Uterus (tissue), 4 donors: Measurements from ENCODE around the gene LRRIQ1. TPM values are rescaled to one million over a fixed set of nuclear protein-coding genes. Genes with fewer than 3 reads are reported as not detected.
A peak's percentile ranks its signal among the peaks of the same experiment; 100 is the strongest.

Experiments
- DNase-seq, 2 donors: peaks; one replicate each; pipeline ENCODE4 v3.0.0-alpha.2; 2019 to 2020
- H3K27ac ChIP-seq, 2 donors: fragments of 200-600 bp; sonication (generic); 1 replicate in 1 of 2; 2 replicates in 1 of 2; pipeline ENCODE4 v1.5.1; 2016 to 2018
- H3K27me3 ChIP-seq, 2 donors: fragments of 200-600 bp; sonication (generic); one replicate each; pipeline ENCODE4 v1.5.1; 2018 to 2019; ENCODE audit warnings: control low read depth in 1 of 2
- H3K36me3 ChIP-seq, 2 donors: fragments of 200-600 bp; sonication (generic); one replicate each; pipeline ENCODE4 v1.5.1; 2019; ENCODE audit warnings: control low read depth in 1 of 2
- H3K4me1 ChIP-seq, 2 donors: fragments of 200-600 bp; sonication (generic); one replicate each; pipeline ENCODE4 v1.5.1; 2018 to 2019; ENCODE audit warnings: control low read depth in 1 of 2
- H3K4me3 ChIP-seq, 2 donors: fragments of 200-600 bp; sonication (generic); 1 replicate in 1 of 2; 2 replicates in 1 of 2; pipeline ENCODE4 v1.5.1; 2018 to 2019; ENCODE audit warnings: mild to moderate bottlenecking in 1 of 2
- H3K9me3 ChIP-seq, 2 donors: fragments of 200-600 bp; sonication (generic); one replicate each; pipeline ENCODE4 v1.5.1; 2019; ENCODE audit warnings: control low read depth in 1 of 2
- POLR2A ChIP-seq, 2 donors: fragments of 450-650 bp; IDR thresholded peaks; one replicate each; pipeline ENCODE4 v1.6.1; 2016; ENCODE audit warnings: antibody characterized with exemption in 2 of 2, mild to moderate bottlenecking in 1 of 2, moderate library complexity in 1 of 2
- intact Hi-C: fragments of 100-400 bp; cut with DNase I; formaldehyde crosslinking; loops from one replicate; pipeline ENCODE4 v1.15.1; 2023; ENCODE audit warnings: low total_unique reads
- total RNA-seq, 4 donors: library from RNA; depleted of rRNA in 3 of 4; stranded (reverse); fragments of >200 nt in 3 of 4; gene quantifications; one replicate each; pipeline versions ENCODE4 v1.1.0 to v1.2.4, GENCODE V29; 2014 to 2023
- TF ChIP-seq, protein P1 (sequence below), 4 experiments: fragments of 200-600 bp in 2 of 4; fragments of 450-650 bp in 2 of 4; sonication (generic) in 2 of 4; IDR thresholded peaks; one replicate each; pipeline ENCODE4 v1.5.1; 2016 to 2019; ENCODE audit warnings: antibody characterized with exemption in 4 of 4, mild to moderate bottlenecking in 2 of 4, moderate library complexity in 1 of 4
- donor health status: DM: yes; HTN: yes; CAD: no.

The LRRIQ1 gene
- total RNA-seq, 4 donors from 2014 or later, result 0.51 to 13.1 (median 1.9) TPM

DNA sequence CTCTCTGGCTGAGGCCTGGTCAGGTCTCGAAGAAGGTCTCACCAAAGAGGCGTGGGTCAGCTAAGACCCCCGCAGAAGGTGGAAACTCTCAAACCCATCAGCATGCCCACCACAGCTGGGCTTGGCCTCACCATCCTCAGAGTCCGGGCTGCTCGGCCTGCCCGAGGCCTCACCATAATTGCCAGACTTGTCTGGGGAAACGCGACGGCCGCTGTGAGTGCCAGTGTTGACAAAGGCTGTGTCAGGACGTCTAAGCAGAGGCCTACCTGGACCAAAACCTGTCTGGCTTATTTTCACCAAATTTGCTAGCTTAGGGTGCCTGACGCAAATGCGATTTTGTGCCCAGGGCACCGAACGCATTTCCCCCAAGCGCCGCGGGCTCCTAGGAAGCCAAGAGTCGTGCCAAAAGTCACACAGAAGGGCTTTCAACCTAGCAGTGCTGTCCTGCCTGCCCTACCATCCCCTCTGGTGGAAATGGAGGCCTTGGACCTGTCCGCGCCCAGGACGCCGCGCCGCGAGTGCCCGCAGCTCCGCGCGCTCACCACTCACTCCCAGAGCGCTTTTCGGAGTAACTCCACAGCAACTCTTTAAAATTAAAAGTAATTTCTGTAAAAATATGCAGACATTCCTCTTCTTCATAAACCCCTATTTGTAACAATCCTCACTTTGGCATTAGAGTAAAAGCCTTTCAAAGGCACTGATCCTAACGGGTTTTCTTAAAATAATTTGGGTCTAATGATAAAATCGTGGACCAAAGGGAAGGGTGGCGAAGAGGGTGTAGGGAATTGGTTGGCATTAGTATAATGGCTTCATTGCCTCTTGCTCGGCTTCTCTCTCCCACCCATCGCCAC, 242.7 kb downstream of the LRRIQ1 start:
- peaks cover 7 to 44% of the 10 kb centered on the region in 2 donors for H3K27me3 ChIP-seq
- H3K4me3 ChIP-seq, result no peak overlapping the region
- H3K36me3 ChIP-seq, result no peaks in the 10 kb centered on the region
- H3K4me1 ChIP-seq, result no peaks in the 10 kb centered on the region
- intact Hi-C loops, result no loop called here
- H3K9me3 ChIP-seq, result no peaks in the 10 kb centered on the region
- DNase-seq, result no peak
- TF ChIP-seq POLR2A (IDR thresholded peaks at IDR 0.05), result no peak
- TF ChIP-seq, protein P1, sequence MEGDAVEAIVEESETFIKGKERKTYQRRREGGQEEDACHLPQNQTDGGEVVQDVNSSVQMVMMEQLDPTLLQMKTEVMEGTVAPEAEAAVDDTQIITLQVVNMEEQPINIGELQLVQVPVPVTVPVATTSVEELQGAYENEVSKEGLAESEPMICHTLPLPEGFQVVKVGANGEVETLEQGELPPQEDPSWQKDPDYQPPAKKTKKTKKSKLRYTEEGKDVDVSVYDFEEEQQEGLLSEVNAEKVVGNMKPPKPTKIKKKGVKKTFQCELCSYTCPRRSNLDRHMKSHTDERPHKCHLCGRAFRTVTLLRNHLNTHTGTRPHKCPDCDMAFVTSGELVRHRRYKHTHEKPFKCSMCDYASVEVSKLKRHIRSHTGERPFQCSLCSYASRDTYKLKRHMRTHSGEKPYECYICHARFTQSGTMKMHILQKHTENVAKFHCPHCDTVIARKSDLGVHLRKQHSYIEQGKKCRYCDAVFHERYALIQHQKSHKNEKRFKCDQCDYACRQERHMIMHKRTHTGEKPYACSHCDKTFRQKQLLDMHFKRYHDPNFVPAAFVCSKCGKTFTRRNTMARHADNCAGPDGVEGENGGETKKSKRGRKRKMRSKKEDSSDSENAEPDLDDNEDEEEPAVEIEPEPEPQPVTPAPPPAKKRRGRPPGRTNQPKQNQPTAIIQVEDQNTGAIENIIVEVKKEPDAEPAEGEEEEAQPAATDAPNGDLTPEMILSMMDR (IDR thresholded peaks at IDR 0.05), result no peak
- no peak overlapping the region for H3K27ac ChIP-seq

DNA sequence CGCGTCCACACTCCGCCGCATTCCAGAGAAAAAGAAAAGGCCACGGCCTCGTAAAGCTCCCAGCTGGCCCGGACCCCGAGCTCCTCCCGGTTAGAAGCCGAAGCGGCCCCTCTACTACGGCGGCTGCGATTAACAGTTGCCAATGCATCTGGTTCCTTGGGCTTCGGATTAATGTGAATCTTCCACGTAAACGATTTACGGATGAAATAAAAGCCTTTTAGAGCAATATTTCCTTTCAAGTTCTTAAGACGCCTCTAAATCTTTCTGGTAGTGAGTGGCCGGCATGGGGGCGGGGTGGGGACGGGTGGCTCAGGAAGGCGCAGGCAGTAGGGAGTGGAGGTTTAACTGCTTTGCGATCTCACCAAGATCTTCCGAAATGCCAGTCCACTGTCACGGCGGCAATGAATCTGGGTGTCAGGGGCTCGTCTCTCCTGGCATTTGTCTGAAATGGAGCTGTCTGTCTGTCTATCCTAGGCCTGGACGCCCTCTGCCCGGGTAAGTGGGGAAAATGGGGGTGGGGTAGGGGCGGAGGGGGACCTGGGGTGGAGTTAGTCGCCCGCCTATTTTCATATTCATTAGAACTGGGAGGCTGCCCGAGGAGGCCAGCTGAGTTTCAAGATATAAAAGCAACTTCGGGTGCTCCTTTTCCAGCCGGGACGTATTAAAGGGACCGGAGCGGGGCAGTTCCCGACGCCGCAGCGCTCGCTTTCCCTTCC, 243.5 kb downstream of the LRRIQ1 start:
- peak in 1 of 2 donors; percentile 14 for DNase-seq
- H3K9me3 ChIP-seq, result no peaks in the 10 kb centered on the region

DNA sequence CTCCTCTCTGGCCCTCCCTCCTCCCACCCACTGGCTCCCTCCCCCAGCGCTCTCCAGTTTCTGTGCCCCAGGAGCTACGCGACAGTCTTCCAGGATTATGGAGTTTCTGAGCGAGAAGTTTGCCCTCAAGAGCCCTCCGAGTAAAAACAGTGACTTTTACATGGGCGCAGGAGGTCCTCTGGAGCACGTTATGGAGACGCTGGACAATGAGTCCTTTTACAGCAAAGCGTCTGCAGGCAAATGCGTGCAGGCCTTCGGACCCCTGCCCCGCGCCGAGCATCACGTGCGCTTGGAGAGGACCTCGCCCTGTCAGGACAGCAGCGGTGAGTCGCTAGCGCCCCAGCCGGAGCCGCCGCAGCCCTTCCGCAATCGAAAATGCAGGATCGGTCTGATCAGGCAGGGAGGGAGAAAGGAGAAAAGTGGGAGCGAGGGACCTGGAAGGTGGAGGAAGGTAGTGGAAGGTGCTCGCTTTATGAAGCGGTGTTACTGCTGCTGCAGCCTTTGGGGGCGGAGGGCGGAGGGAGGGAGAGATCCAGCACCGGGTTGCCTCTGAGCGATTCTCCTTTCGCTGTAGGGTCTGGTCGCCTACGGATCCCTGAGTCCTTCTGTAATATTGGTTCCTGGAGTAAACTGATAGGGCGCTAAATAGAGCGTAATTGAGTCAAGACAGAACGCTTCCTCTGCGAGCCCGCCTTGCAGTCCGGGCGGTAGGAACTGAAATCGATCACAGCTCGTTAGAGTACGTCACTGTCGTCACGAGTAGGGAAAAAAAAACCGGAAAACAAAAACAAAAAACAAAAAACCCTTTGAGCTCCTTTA, 244.2 kb downstream of the LRRIQ1 start, which contains the start of gene ALX1:
ALX1 (plus strand) TSS at position 56 of the 819 bp plus-strand sequence; CDS start at position 98, 42 bp downstream.
- intact Hi-C loops, result no loop called here
- TF ChIP-seq POLR2A (IDR thresholded peaks at IDR 0.05), result no peak
- TF ChIP-seq, protein P1 (IDR thresholded peaks at IDR 0.05), result no peak
- peaks cover 7 to 46% of the 10 kb centered on the region in 2 donors for H3K27me3 ChIP-seq
- DNase-seq, result peak in 1 of 2 donors; percentile 45
- no peaks in the 10 kb centered on the region for H3K9me3 ChIP-seq
- no peaks in the 10 kb centered on the region for H3K36me3 ChIP-seq
- peak within 1 kb of the TSS; percentile 22 to 35 for H3K4me3 ChIP-seq
- H3K27ac ChIP-seq, result peak within 1 kb of the TSS; percentile 35 to 45
- H3K4me1 ChIP-seq, result no peaks in the 10 kb centered on the region

More for the DNA sequence above, 243.5 kb downstream of the LRRIQ1 start:
- Histone ChIP-seq H3K27ac (peak overlapping the region; percentile 28 to 45), H3K4me1 (no peaks in the 10 kb centered on the region), H3K4me3 (peak overlapping the region; percentile 22 to 35), H3K27me3 (peaks cover 7 to 46% of the 10 kb centered on the region in 2 donors), H3K36me3 (no peaks in the 10 kb centered on the region)
- TF ChIP-seq, protein P1 (IDR thresholded peaks at IDR 0.05), result no peak
- no peak for TF ChIP-seq POLR2A (IDR thresholded peaks at IDR 0.05)
- intact Hi-C loops, result no loop called here

DNA sequence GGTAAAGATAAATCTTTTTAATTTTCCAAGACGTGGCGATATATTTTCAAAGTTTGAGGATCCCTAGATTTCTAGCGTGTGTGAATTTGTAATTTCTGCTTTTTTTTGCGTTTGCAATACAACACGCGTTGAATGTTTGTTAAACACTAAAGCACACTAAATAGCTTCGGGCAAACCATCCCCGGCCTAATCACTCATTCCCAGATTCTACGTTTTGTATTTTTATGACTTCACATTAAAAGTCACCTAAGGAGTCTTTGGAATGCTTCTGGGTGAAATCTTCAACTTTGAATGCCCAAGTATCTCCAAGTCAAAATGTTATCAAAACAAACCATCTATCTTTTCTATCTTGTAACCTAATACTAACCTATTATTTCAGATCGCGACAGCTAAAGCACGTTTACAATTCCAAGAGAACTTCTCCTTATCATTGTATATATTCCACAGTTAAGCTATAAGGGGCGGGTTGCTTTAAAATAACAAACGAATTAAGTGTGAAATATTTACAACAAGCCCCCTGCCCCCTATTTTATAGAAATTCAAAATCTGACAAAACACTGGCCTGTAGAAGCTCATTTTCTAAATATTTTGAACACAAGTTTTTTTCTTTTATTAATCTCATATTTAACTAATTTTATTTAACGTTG, 245.0 kb downstream of the LRRIQ1 start:
- TF ChIP-seq POLR2A (IDR thresholded peaks at IDR 0.05), result no peak
- TF ChIP-seq, protein P1 (IDR thresholded peaks at IDR 0.05), result no peak
- Histone ChIP-seq H3K36me3 (no peaks in the 10 kb centered on the region), H3K9me3 (no peaks in the 10 kb centered on the region), H3K27ac (peak overlapping the region; percentile 35 to 45), H3K4me3 (peak overlapping the region; percentile 22 to 35), H3K27me3 (peaks cover 7 to 48% of the 10 kb centered on the region in 2 donors), H3K4me1 (no peaks in the 10 kb centered on the region)
- DNase-seq, result no peak
- intact Hi-C loops, result no loop called here
